Measurements from ENCODE around the gene GRPEL1.
A peak's percentile ranks its signal among the peaks of the same experiment; 100 is the strongest.

GRPEL1 gene

GRCh38 chr4:7052313-7052712, 15.6 kb downstream of the GRPEL1 start:
- DNase-seq (ENCODE audit: low read depth in 1 of 2, low spot score in 1 of 2), result no peak
- Histone ChIP-seq H3K27ac (replicated peaks) (peak overlapping the region; percentile 71), H3K27me3 (ENCODE audit: insufficient read depth, poor library complexity, severe bottlenecking) (no peaks in the 10 kb centered on the region), H3K4me3 (replicated peaks; ENCODE audit: insufficient read depth, low read length) (no peak overlapping the region)
- TF ChIP-seq, protein P1, sequence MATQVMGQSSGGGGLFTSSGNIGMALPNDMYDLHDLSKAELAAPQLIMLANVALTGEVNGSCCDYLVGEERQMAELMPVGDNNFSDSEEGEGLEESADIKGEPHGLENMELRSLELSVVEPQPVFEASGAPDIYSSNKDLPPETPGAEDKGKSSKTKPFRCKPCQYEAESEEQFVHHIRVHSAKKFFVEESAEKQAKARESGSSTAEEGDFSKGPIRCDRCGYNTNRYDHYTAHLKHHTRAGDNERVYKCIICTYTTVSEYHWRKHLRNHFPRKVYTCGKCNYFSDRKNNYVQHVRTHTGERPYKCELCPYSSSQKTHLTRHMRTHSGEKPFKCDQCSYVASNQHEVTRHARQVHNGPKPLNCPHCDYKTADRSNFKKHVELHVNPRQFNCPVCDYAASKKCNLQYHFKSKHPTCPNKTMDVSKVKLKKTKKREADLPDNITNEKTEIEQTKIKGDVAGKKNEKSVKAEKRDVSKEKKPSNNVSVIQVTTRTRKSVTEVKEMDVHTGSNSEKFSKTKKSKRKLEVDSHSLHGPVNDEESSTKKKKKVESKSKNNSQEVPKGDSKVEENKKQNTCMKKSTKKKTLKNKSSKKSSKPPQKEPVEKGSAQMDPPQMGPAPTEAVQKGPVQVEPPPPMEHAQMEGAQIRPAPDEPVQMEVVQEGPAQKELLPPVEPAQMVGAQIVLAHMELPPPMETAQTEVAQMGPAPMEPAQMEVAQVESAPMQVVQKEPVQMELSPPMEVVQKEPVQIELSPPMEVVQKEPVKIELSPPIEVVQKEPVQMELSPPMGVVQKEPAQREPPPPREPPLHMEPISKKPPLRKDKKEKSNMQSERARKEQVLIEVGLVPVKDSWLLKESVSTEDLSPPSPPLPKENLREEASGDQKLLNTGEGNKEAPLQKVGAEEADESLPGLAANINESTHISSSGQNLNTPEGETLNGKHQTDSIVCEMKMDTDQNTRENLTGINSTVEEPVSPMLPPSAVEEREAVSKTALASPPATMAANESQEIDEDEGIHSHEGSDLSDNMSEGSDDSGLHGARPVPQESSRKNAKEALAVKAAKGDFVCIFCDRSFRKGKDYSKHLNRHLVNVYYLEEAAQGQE (IDR thresholded peaks at IDR 0.05; ENCODE audit: insufficient replicate concordance, low read depth), result no peak
- TF ChIP-seq GABPA (IDR thresholded peaks at IDR 0.05; ENCODE audit: low read depth) (no peak), SPI1 (IDR thresholded peaks at IDR 0.05; ENCODE audit: borderline replicate concordance, low read depth) (no peak), POLR2AphosphoS5 (IDR thresholded peaks at IDR 0.05; ENCODE audit: low read depth) (no peak)
- TF ChIP-seq, protein P2, sequence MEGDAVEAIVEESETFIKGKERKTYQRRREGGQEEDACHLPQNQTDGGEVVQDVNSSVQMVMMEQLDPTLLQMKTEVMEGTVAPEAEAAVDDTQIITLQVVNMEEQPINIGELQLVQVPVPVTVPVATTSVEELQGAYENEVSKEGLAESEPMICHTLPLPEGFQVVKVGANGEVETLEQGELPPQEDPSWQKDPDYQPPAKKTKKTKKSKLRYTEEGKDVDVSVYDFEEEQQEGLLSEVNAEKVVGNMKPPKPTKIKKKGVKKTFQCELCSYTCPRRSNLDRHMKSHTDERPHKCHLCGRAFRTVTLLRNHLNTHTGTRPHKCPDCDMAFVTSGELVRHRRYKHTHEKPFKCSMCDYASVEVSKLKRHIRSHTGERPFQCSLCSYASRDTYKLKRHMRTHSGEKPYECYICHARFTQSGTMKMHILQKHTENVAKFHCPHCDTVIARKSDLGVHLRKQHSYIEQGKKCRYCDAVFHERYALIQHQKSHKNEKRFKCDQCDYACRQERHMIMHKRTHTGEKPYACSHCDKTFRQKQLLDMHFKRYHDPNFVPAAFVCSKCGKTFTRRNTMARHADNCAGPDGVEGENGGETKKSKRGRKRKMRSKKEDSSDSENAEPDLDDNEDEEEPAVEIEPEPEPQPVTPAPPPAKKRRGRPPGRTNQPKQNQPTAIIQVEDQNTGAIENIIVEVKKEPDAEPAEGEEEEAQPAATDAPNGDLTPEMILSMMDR (IDR thresholded peaks at IDR 0.05; ENCODE audit: insufficient read depth, low read length), result no peak

GRCh38 chr4:7051905-7052304, 16.0 kb downstream of the GRPEL1 start:
- H3K27ac ChIP-seq (replicated peaks), result peak overlapping the region; percentile 71

DNA sequence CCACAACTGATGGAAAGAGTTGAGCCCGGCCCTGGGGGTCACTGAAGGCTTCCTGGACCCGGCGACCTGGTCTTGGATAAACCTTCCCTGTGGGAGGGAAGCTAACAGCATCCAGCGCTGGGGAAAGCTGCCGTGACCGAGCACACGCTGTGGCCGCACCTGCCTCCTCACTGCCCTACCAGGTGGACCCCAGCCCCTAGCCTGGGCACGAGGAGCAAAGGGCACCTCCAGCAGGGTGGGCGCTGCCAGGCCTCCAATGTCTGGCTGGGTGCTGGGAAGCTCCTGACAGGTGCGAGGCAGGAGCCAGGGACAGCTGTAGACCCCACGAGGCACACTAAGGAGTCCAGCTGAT, 16.7 kb downstream of the GRPEL1 start:
- Histone ChIP-seq H3K27me3 (ENCODE audit: insufficient read depth, poor library complexity, severe bottlenecking) (no peaks in the 10 kb centered on the region), H3K27ac (replicated peaks) (no peak overlapping the region), H3K4me3 (replicated peaks; ENCODE audit: insufficient read depth, low read length) (no peak overlapping the region)
- DNase-seq (ENCODE audit: low read depth in 1 of 2, low spot score in 1 of 2), result no peak
- TF ChIP-seq, protein P2 (IDR thresholded peaks at IDR 0.05; ENCODE audit: insufficient read depth, low read length), result no peak
- TF ChIP-seq, protein P1 (IDR thresholded peaks at IDR 0.05; ENCODE audit: insufficient replicate concordance, low read depth), result no peak
- no peak for TF ChIP-seq POLR2AphosphoS5 (IDR thresholded peaks at IDR 0.05; ENCODE audit: low read depth)
- no peak for TF ChIP-seq SPI1 (IDR thresholded peaks at IDR 0.05; ENCODE audit: borderline replicate concordance, low read depth)
- no peak for TF ChIP-seq GABPA (IDR thresholded peaks at IDR 0.05; ENCODE audit: low read depth)

More at GRCh38 chr4:7051905-7052304, 16.0 kb downstream of the GRPEL1 start:
- Histone ChIP-seq H3K4me3 (replicated peaks; ENCODE audit: insufficient read depth, low read length) (no peak overlapping the region), H3K27me3 (ENCODE audit: insufficient read depth, poor library complexity, severe bottlenecking) (no peaks in the 10 kb centered on the region)
- TF ChIP-seq, protein P2 (IDR thresholded peaks at IDR 0.05; ENCODE audit: insufficient read depth, low read length), result no peak
- TF ChIP-seq GABPA (IDR thresholded peaks at IDR 0.05; ENCODE audit: low read depth), result no peak
- TF ChIP-seq POLR2AphosphoS5 (IDR thresholded peaks at IDR 0.05; ENCODE audit: low read depth), result no peak
- TF ChIP-seq, protein P1 (IDR thresholded peaks at IDR 0.05; ENCODE audit: insufficient replicate concordance, low read depth), result no peak
- no peak for TF ChIP-seq SPI1 (IDR thresholded peaks at IDR 0.05; ENCODE audit: borderline replicate concordance, low read depth)
- DNase-seq (ENCODE audit: low read depth in 1 of 2, low spot score in 1 of 2), result no peak

Measured in HL-60 (cell line).